Breast epithelium (tissue), 3 donors: ENCODE measurements around the gene KLHDC3.

ENCODE experiments used
- CTCF ChIP-seq, 3 donors: fragments of 450-650 bp; IDR thresholded peaks; one replicate each; pipeline ENCODE4 v1.5.1; 2016 to 2017; ENCODE audit warnings: antibody characterized with exemption in 3 of 3, mild to moderate bottlenecking in 3 of 3, moderate library complexity in 3 of 3
- POLR2A ChIP-seq: fragments of 450-650 bp; IDR thresholded peaks from one replicate; pipeline ENCODE4 v1.6.1; 2016; ENCODE audit warnings: antibody characterized with exemption, mild to moderate bottlenecking, moderate library complexity

- TF ChIP-seq CTCF (IDR thresholded peaks at IDR 0.05) (no peak), POLR2A (no peak)
Observed at GRCh38 chr6:43014434-43014909, 423 bp downstream of the KLHDC3 start.
